PC-3 (cell line): Measurements from ENCODE around the gene DNM2.

Experiments used
- EZH2phosphoT487 ChIP-seq: fragments of 300-600 bp; sonication (generic); IDR thresholded peaks from 2 replicates; pipeline ENCODE4 v1.6.1; 2018; ENCODE audit warnings: mild to moderate bottlenecking, antibody characterized with exemption, low read length, borderline replicate concordance
- TF ChIP-seq, protein P1 (sequence below): fragments of 300-600 bp; sonication (generic); conservative IDR thresholded peaks from 2 replicates; pipeline ENCODE4 v1.5.1; 2017; ENCODE audit warnings: antibody characterized with exemption, low read depth, mild to moderate bottlenecking, low read length

DNA sequence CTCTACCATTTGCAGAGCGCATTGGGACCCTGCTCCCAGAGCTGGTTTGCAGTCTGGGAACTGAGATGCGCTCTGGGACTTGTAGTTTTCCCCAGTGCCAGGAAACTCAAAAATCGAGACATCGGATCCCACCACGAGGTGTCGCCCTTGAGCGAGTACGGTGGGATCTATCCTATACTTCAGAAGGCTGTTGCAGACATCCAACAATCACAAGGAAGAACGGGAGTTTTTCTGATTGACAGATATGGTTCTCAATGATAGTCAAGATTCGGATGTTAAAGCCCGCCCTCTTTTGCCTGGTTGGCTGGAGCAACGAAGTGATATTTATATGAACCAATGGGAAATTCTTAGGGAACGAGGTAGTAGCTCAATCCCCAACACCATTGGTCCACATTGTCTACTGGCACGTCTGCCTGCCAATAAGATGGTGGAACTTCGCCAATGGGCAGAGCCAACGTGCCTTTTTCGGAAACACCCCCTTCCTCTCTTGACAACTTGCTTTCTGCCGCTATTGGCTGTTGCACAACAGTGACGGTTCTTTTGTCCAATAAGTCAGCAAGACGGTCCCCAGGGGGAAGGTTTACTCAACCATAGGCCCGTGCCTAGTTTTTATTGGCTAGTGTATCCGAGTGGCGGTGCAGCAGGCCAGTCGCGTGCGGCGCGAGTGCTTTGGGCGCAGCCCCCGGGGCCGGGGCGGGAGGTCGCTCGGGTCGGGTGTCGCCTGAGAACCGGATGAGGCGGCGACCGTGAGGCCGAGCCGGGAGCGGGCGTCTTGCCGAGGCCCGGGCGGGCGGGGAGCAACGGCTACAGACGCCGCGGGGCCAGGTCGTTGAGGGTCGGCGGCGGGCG is at the start of gene DNM2:
- TF ChIP-seq, protein P1, sequence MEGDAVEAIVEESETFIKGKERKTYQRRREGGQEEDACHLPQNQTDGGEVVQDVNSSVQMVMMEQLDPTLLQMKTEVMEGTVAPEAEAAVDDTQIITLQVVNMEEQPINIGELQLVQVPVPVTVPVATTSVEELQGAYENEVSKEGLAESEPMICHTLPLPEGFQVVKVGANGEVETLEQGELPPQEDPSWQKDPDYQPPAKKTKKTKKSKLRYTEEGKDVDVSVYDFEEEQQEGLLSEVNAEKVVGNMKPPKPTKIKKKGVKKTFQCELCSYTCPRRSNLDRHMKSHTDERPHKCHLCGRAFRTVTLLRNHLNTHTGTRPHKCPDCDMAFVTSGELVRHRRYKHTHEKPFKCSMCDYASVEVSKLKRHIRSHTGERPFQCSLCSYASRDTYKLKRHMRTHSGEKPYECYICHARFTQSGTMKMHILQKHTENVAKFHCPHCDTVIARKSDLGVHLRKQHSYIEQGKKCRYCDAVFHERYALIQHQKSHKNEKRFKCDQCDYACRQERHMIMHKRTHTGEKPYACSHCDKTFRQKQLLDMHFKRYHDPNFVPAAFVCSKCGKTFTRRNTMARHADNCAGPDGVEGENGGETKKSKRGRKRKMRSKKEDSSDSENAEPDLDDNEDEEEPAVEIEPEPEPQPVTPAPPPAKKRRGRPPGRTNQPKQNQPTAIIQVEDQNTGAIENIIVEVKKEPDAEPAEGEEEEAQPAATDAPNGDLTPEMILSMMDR: peak; percentile 95
- TF ChIP-seq EZH2phosphoT487: peak; percentile 64; the same call in 1 of the 2 replicates
